Fibroblast of skin of right biceps (primary cell): Measurements from ENCODE around the gene U2AF2.

Experiments used
- DNase-seq: peaks from one replicate; pipeline ENCODE4 v3.0.0-alpha.2; 2013

The U2AF2 gene

DNA sequence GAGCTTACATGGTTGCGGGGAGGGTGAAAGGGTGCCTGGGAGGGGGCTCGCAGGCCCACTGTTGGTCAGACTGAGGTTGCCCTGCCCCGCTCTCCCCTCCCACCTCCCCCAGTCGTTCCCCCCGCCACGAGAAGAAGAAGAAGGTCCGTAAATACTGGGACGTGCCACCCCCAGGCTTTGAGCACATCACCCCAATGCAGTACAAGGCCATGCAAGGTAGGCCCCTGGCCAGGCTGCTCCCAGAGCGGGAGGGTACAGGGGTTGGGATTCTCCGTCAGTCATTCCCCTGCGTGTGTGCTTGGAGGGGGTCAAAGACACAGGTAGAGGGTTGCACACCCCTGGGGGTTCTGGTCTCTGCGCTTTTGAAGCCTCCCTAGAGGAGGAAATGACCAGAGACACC lies 5.6 kb downstream of the U2AF2 start:
- no peak for DNase-seq

DNA sequence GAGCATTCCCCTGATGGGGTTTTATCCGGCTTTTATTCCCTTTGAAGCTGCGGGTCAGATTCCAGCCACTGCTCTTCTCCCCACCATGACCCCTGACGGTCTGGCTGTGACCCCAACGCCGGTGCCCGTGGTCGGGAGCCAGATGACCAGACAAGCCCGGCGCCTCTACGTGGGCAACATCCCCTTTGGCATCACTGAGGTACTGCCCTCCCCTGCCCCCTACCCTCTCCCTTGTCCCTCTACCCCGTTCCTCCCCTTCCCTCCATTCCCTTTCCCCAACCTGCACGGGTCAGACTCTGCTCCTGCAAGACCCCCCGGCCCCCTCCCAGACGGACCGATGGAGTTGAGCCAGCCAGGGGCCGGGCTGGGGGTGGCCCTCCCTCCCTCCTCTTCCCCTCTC lies 6.2 kb downstream of the U2AF2 start:
- DNase-seq, result no peak

DNA sequence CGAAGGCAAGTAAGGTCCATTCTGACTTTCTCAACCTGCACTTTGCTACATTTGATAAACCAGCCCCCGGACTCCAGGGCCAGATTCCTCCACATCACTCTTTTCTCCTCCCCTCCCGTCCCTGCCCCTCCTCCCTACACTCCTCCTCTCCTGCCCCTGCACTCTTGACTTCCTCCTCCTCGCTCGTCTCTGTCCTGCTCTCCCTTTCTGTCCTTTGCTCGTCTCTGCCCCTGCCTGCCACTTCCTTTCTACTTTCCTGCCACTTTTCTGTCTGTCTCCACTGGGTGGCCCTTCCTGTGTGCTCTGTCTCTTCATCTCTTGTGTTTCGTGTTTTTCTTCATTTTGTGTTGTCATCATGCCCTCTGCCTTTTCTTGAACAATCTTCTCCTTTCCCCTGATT lies 7.0 kb downstream of the U2AF2 start:
- no peak for DNase-seq

DNA sequence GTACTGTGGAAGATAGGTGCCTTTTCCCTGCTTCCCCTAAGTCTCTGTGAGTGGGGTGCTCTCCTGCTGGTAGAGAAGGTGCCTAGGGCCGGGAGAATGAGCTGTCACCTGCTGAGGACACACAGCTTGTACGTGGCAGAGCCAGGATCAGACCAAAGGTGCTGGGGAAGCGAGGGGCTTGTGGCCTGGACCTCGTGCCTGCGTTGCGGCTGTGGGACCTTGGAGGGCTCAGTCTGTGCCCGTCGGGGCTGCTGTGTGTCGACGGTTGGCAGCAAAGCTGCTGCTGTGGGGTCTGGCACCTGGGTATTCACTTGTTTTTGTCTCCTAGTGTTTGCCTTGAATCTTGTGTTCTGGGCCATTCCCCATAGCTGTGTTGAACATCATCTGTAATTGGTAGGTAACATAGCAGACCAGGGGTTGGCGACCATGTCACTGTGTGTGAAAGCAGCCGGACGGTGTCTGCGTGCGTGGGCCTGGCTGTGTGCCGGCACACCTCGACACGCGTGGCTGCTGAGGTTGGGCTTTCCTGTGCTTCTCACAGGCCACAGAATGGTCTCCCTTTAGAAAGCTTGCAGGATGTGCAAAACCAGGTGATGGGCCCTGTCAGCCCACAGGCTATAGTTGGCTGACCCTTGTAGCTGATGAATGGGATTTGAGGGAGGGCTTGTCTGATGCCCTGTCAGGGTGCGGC lies 9.2 kb downstream of the U2AF2 start:
- DNase-seq, result no peak

- no peak for DNase-seq
These were observed 11.6 kb downstream of the U2AF2 start for GRCh38 chr19:55666343-55667005.

DNA sequence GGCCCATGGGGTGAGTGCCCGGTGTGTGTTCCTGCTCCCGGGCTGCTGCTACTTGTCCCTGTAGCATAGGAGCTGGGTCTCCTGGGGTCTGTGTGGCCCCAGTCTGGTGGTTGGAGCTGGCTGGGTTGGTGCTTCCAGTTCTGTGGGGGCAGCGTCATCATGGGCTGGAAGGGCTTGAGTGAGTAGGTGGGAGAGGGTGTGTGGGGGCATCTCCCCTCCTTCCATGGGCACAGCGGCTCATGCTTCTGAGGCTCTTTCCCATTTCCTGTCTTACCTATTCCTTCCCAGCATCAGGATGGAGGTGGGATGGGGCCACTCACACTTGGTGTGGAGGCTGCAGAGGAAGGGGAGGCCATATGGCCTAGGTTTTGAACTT lies 12.2 kb downstream of the U2AF2 start:
- no peak for DNase-seq

DNA sequence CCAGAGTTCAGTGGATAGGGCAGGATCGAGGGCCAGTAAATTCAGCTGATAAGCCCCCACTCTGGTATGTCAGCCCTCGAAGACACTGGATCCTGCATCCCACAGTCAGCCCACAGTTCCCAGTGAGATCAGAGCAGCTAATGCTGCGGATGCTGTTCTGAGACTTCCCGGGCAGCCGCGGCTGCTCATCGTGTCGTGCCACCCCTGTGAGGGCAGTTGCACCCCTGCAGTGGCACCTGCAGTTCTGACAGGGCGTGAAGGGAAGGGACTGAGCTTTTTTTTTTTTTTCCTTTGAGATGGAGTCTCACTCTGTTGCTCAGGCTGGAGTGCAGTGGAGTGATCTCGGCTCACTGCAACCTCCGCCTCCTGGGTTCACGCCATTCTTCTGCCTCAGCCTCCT lies 12.7 kb downstream of the U2AF2 start:
- no peak for DNase-seq

GRCh38 chr19:55667958-55668357 lies 13.1 kb downstream of the U2AF2 start:
- no peak for DNase-seq

- DNase-seq, result no peak
These were observed 13.9 kb downstream of the U2AF2 start for GRCh38 chr19:55668603-55669348.

DNA sequence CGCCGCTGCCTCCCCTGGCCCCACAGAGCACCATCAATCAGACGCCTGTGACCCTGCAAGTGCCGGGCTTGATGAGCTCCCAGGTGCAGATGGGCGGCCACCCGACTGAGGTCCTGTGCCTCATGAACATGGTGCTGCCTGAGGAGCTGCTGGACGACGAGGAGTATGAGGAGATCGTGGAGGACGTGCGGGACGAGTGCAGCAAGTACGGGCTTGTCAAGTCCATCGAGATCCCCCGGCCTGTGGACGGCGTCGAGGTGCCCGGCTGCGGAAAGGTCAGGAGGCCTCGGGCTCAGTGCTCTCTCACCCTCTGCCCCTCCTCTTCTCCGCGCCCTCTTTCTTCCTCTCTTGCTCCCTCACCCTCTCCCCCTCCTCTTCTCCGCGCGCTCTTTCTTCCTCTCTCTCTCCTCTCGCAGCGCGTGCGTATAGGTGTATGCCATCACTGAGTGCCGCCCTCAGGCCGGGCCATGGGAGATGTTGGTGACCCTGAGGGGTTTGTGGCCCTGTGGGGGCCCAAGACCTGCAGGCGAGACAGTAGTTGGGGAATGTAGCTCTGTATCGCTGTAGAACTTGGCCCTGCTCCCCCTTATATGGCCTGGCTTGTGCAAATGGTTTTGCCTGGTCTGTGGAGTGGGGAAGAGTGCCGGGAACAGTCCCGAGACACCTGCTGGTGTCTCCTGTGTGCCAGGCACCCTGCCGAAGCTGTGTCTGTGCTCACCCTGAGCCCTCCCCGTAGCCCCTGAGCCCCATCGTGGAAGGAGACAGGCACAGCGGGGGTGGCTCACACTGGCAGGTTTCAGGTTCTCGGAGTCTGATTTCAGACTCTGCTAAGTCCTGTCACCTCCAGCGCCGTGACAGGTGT lies 14.8 kb downstream of the U2AF2 start:
- DNase-seq, result no peak

GRCh38 chr19:55670280-55671053 lies 15.6 kb downstream of the U2AF2 start:
- DNase-seq, result no peak

DNA sequence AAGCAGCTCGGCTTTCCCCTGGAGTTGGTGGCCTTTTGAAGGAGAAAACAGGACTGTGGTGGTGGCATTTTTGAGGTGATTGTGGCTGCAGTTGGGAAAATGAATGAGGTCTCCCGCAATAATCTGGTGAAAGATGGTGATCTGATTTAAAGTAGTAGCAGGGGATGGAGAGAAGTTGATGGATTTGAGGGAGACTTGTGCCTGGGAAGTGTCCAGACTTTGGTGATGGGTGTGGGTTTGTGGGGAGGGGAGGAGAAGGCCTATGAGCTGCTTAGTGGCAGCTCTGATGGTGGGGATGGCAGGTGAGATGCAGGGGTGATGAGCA lies 16.2 kb downstream of the U2AF2 start:
- DNase-seq, result no peak

- peak; percentile 60 for DNase-seq
These were observed 17.6 kb downstream of the U2AF2 start for GRCh38 chr19:55672418-55672817.

DNA sequence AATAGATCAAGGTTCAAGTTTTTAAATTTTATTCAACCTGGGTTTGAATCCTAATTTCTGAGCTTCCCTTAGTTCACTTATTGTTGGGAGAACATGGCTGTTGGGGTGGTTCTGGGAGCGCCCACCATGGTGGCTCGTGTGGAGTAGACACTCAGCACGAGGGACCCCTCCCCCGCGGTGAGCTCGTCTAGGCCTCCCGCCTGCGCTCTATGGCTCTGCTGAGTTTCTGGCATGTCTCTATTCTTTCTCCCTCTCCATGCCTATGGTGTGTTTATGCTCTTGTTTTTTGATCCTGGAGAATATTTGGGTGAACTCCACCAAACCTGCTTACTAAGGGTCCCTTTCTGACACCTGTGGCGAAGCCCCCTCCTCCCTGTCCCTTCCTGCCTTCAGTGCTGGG lies 18.6 kb downstream of the U2AF2 start:
- no peak for DNase-seq

GRCh38 chr19:55673889-55674288 lies 19.1 kb downstream of the U2AF2 start:
- no peak for DNase-seq

GRCh38 chr19:55674459-55674840 lies 19.6 kb downstream of the U2AF2 start:
- DNase-seq, result no peak

DNA sequence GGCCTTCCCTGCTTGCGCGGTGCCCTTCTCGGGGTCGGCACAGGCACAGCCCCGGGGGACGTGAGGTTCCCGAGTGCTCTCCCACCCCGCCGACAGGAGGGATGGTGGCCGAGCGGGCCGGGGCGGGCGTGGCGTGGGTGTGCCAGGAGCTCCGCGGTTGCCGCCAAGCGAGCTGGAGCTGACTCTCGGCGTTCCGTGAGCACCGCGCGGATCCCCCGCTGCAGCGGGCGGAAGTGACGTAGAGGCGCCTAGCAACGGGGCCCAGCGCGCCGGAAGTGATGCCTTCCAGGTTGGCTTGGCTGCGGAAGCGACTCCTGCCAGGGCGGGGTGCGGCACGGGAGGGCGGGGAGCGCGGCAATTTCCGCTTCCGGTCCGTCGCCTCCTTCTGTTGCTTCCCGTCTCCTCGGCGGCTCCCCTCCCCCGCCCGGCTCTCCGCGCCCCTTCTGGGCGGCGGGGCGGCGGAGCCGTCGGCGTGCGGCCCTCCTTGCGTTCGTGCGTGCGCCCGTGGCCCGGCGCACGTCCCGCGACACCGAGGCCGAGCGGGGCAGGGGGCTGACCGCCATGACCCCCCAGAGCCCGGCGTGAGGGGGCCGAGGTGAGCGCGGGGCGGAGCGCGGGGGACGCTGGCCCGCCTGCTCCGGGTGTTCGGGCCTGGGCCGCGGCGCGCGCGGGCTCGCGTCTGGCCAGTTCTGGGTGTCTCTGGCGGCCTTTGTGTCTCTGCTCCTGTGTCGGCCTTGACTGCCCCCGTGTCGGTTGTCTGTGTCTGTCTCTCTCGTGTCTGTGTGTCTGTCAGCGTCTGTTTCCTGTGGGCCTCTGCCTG lies 20.2 kb downstream of the U2AF2 start, which contains the start of gene EPN1:
TSS of gene EPN1 (plus strand) at position 386 of the 820 bp plus-strand sequence. CDS start 3,402 bp downstream, outside the sequence.
- peak; percentile 97 for DNase-seq

DNA sequence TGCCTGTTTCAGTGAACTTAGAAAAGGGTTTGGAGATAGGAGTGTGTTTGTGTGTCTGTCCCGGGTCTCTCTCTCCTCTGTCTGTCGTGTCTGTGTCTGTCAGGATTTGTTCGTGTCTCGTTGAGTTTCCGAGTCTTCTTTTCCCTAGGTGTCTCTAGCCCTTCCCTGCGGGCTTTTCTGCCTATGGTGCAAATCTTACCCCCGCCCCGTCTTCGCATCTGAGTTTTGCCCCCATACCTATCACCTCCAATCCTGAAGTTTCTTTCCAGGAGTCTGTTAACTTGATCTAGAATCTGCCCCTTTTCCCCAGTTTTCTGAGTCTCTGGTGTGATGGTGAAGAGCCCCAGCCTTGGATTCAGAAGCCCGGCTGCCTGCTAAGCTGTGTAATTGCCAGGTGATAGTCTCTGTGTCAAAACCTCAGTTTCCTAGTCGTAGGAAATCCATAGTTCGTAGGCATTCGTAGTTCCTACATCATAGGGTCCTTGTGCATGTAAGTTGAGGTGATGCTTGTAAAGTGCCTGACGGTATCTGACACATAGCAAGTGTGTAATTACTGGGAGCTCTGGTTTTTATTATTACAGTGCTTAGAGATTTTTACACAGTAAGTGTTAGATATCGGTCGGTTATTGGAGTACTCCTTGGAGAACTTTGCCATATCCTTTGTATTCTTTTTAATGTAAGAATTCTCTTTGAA lies 21.0 kb downstream of the U2AF2 start:
- no peak for DNase-seq

DNA sequence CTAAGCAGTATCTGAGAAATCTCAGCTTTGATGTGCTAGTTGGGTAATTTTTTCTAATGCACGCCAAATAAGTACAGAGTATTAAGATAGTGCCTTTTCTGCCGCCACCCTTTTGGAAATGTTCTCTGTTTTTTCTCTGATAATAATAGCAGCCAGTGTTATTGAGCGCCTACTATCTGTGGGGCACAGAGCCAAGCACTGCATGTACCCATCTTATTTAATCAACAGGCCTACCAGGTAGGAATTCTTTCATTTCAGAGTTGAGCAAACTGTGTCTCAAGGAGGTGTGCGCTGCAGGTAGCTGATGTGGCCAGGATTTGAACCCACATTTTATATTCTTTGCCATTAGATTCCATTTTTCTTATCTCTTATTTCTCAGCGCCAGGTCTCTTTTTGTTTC lies 21.5 kb downstream of the U2AF2 start:
- no peak for DNase-seq

DNA sequence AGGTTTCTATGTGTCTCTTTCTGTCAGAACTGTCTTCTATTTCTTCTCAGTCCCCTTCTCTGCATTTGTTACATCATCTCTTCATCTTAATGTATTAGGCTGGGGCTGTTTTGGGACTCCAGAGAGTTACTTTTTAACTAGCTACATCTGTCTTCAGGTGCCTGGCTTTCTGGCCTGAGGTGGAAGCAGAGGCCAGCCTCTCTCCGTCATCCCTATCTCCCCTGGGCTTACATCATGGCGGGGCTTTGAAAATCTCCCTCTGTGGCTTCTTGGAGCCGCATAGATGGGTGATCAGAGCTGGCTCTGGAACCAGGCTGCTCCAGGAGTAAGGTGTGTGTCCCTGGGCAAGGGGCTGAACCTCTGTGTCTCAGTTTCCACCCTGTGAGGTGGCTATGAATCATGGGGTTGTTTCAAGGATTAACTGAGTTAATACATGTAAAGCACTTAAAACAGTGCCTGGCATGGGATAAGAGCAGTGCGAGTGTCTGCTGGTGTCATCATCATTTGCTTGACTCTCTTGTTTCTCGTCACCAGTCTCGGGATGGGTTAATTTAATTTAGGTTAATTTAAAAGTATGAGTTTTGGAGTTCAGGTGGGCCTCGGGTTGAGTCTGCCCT lies 22.2 kb downstream of the U2AF2 start:
- no peak for DNase-seq
